ENCODE results near the gene AUH. TPM values are rescaled to one million over a fixed set of nuclear protein-coding genes. Genes with fewer than 3 reads are reported as not detected.
A peak's percentile ranks its signal among the peaks of the same experiment; 100 is the strongest.
"Not testable (repeated sequence)": the region's sequence is repeated elsewhere in the genome, so short reads cannot be mapped to it uniquely, and the experiment has no call there.

Gene AUH
- total RNA-seq, 1 donor from 2014 or later = 8.8 TPM

GRCh38 chr9:91378695-91379127 is 17.0 kb upstream of the AUH start:
- DNase-seq (ENCODE audit: low read depth, low spot score) = peak; percentile 85

GRCh38 chr9:91378054-91378453 is 16.3 kb upstream of the AUH start:
- DNase-seq (ENCODE audit: low read depth, low spot score) = not testable (repeated sequence)

GRCh38 chr9:91376239-91376638 is 14.5 kb upstream of the AUH start:
- DNase-seq (ENCODE audit: low read depth, low spot score) = no peak

- peak; percentile 11 for DNase-seq (ENCODE audit: low read depth, low spot score)
Observed at GRCh38 chr9:91374939-91375338, 13.2 kb upstream of the AUH start.

GRCh38 chr9:91371894-91372293 is 10.2 kb upstream of the AUH start:
- DNase-seq (ENCODE audit: low read depth, low spot score) = no peak

- DNase-seq (ENCODE audit: low read depth, low spot score) = not testable (repeated sequence)
Observed at GRCh38 chr9:91370006-91370405, 8.3 kb upstream of the AUH start.

GRCh38 chr9:91364702-91365101 is 3.0 kb upstream of the AUH start:
- DNase-seq (ENCODE audit: low read depth, low spot score) = no peak

- DNase-seq (ENCODE audit: low read depth, low spot score) = no peak
Observed at GRCh38 chr9:91364005-91364404, 2.3 kb upstream of the AUH start.

GRCh38 chr9:91362051-91362611 is 413 bp upstream of the AUH start:
- no peak for DNase-seq (ENCODE audit: low read depth, low spot score)

- DNase-seq (ENCODE audit: low read depth, low spot score) = no peak
Observed at GRCh38 chr9:91360551-91361290, 997 bp downstream of the AUH start.

- DNase-seq (ENCODE audit: low read depth, low spot score) = no peak
Observed at GRCh38 chr9:91359734-91360470, 1.8 kb downstream of the AUH start.

- DNase-seq (ENCODE audit: low read depth, low spot score) = no peak
Observed at GRCh38 chr9:91359083-91359482, 2.6 kb downstream of the AUH start.

- no peak for DNase-seq (ENCODE audit: low read depth, low spot score)
Observed at GRCh38 chr9:91354881-91355280, 6.8 kb downstream of the AUH start.

GRCh38 chr9:91349115-91349555 is 12.6 kb downstream of the AUH start:
- no peak for DNase-seq (ENCODE audit: low read depth, low spot score)

GRCh38 chr9:91348191-91348807 is 13.4 kb downstream of the AUH start:
- DNase-seq (ENCODE audit: low read depth, low spot score) = no peak

GRCh38 chr9:91347377-91347776 is 14.3 kb downstream of the AUH start:
- DNase-seq (ENCODE audit: low read depth, low spot score) = no peak

- DNase-seq (ENCODE audit: low read depth, low spot score) = no peak
Observed at GRCh38 chr9:91346644-91347043, 15.1 kb downstream of the AUH start.

- DNase-seq (ENCODE audit: low read depth, low spot score) = no peak
Observed at GRCh38 chr9:91345978-91346377, 15.7 kb downstream of the AUH start.

- DNase-seq (ENCODE audit: low read depth, low spot score) = no peak
Observed at GRCh38 chr9:91342575-91342974, 19.1 kb downstream of the AUH start.

GRCh38 chr9:91341749-91342148 is 20.0 kb downstream of the AUH start:
- no peak for DNase-seq (ENCODE audit: low read depth, low spot score)

GRCh38 chr9:91341258-91341746 is 20.4 kb downstream of the AUH start:
- no peak for DNase-seq (ENCODE audit: low read depth, low spot score)

Measured in pulmonary artery endothelial cell (primary cell).